Vagina (tissue), 2 donors: ENCODE results near the gene ACVR2B.

Experiments
- CTCF ChIP-seq, 3 experiments: fragments of 450-650 bp in 2 of 3; fragments of 200-600 bp in 1 of 3; sonication (generic) in 1 of 3; IDR thresholded peaks; one replicate each; pipeline ENCODE4 v1.5.1; 2017 to 2019; ENCODE audit warnings: antibody characterized with exemption in 3 of 3, mild to moderate bottlenecking in 2 of 3, moderate library complexity in 2 of 3
- POLR2AphosphoS5 ChIP-seq, 2 donors: sonication (generic); formaldehyde crosslinking; IDR thresholded peaks; one replicate each; pipeline ENCODE4 v1.9.0; 2017; ENCODE audit warnings: antibody characterized with exemption in 2 of 2, mild to moderate bottlenecking in 2 of 2, low read depth in 1 of 2; ENCODE audit not compliant: insufficient read depth in 1 of 2

- TF ChIP-seq POLR2AphosphoS5 (IDR thresholded peaks at IDR 0.05; ENCODE audit: insufficient read depth in 1 of 2, low read depth in 1 of 2) (no peak), CTCF (IDR thresholded peaks at IDR 0.05) (no peak)
Measured at GRCh38 chr3:38487323-38487722, 33.6 kb downstream of the ACVR2B start.
